ENCODE results near the gene PMS1.
"Not testable (repeated sequence)": the region's sequence is repeated elsewhere in the genome, so short reads cannot be mapped to it uniquely, and the experiment has no call there.

PMS1 gene

GRCh38 chr2:189783927-189784867 lies at the start of gene PMS1, which contains the start of gene ORMDL1:
TSS of gene PMS1 (plus strand) at chr2:189784450. CDS start at chr2:189791810, 7,360 bp downstream.
TSS of gene ORMDL1 (minus strand) at chr2:189784339. CDS start at chr2:189782595, 1,744 bp downstream.
- peak; percentile 97 for DNase-seq (ENCODE audit: low spot score)

- DNase-seq (ENCODE audit: low spot score): peak; percentile 13
Measured at GRCh38 chr2:189751080-189751658, 33.1 kb upstream of the PMS1 start.

GRCh38 chr2:189756311-189756952 lies 27.8 kb upstream of the PMS1 start:
- DNase-seq (ENCODE audit: low spot score): no peak

GRCh38 chr2:189760154-189760553 lies 24.1 kb upstream of the PMS1 start:
- not testable (repeated sequence) for DNase-seq (ENCODE audit: low spot score)

- DNase-seq (ENCODE audit: low spot score): no peak
Measured at GRCh38 chr2:189762229-189762550, 22.1 kb upstream of the PMS1 start.

- DNase-seq (ENCODE audit: low spot score): peak; percentile 94
Measured at GRCh38 chr2:189762551-189763298, 21.5 kb upstream of the PMS1 start, which contains the start of gene OSGEPL1. TSS of gene OSGEPL1 (minus strand) at chr2:189762792. CDS start at chr2:189761640, 1,152 bp downstream.

GRCh38 chr2:189763908-189764661 lies 20.2 kb upstream of the PMS1 start:
- no peak for DNase-seq (ENCODE audit: low spot score)

- DNase-seq (ENCODE audit: low spot score): no peak
Measured at GRCh38 chr2:189770590-189771322, 13.5 kb upstream of the PMS1 start.

- DNase-seq (ENCODE audit: low spot score): no peak
Measured at GRCh38 chr2:189772212-189772611, 12.0 kb upstream of the PMS1 start.

- no peak for DNase-seq (ENCODE audit: low spot score)
Measured at GRCh38 chr2:189782221-189782671, 2.0 kb upstream of the PMS1 start.

- peak; percentile 22 for DNase-seq (ENCODE audit: low spot score)
Measured at GRCh38 chr2:189783451-189783926, 761 bp upstream of the PMS1 start.

- no peak for DNase-seq (ENCODE audit: low spot score)
Measured at GRCh38 chr2:189791338-189792042, 7.2 kb downstream of the PMS1 start.

- DNase-seq (ENCODE audit: low spot score): no peak
Measured at GRCh38 chr2:189794310-189794709, 10.1 kb downstream of the PMS1 start.

GRCh38 chr2:189797902-189798301 lies 13.7 kb downstream of the PMS1 start:
- peak; percentile 17 for DNase-seq (ENCODE audit: low spot score)

- DNase-seq (ENCODE audit: low spot score): peak; percentile 56
Measured at GRCh38 chr2:189798312-189799029, 14.2 kb downstream of the PMS1 start.

GRCh38 chr2:189799030-189799331 lies 14.7 kb downstream of the PMS1 start:
- no peak for DNase-seq (ENCODE audit: low spot score)

GRCh38 chr2:189799531-189799930 lies 15.3 kb downstream of the PMS1 start:
- DNase-seq (ENCODE audit: low spot score): no peak

- DNase-seq (ENCODE audit: low spot score): no peak
Measured at GRCh38 chr2:189802396-189802912, 18.2 kb downstream of the PMS1 start.

- DNase-seq (ENCODE audit: low spot score): no peak
Measured at GRCh38 chr2:189803431-189803830, 19.2 kb downstream of the PMS1 start.

All from globus pallidus (tissue), 1 donor.